GM12892 (cell line): Measurements from ENCODE around the gene ANO9.

Experiments used
- POLR2A ChIP-seq: IDR thresholded peaks from 2 replicates; pipeline ENCODE4 v1.6.1; 2011; ENCODE audit warnings: low read depth, low read length, control low read depth
- POLR2AphosphoS5 ChIP-seq: IDR thresholded peaks from 2 replicates; pipeline ENCODE4 v1.6.1; 2011; ENCODE audit warnings: low read depth, low read length, control low read depth

GRCh38 chr11:418343-419247, 23.2 kb downstream of the ANO9 start:
- TF ChIP-seq POLR2A (no peak), POLR2AphosphoS5 (no peak)
